NCI-H1105 (cell line): ENCODE data around the gene CDCA8.
A peak's percentile ranks its signal among the peaks of the same experiment; 100 is the strongest.
"Not testable (repeated sequence)": the region's sequence is repeated elsewhere in the genome, so short reads cannot be mapped to it uniquely, and the experiment has no call there.

Experiments used
- DNase-seq: peaks from one replicate; lab custom pipeline; 2025; lab: John Stamatoyannopoulos, UW

The CDCA8 gene

GRCh38 chr1:37673920-37674319 is 18.4 kb upstream of the CDCA8 start:
- DNase-seq = no peak

GRCh38 chr1:37676281-37677142 is 15.8 kb upstream of the CDCA8 start:
- no peak for DNase-seq

GRCh38 chr1:37677143-37677439 is 15.2 kb upstream of the CDCA8 start:
- no peak for DNase-seq

- DNase-seq = no peak
These were observed 14.5 kb upstream of the CDCA8 start for GRCh38 chr1:37677808-37678207.

GRCh38 chr1:37680933-37681332 is 11.4 kb upstream of the CDCA8 start:
- no peak for DNase-seq

- peak; percentile 58 for DNase-seq
These were observed 9.9 kb upstream of the CDCA8 start for GRCh38 chr1:37682334-37682987.

GRCh38 chr1:37684182-37684581 is 8.1 kb upstream of the CDCA8 start:
- DNase-seq = not testable (repeated sequence)

GRCh38 chr1:37685722-37686121 is 6.6 kb upstream of the CDCA8 start:
- no peak for DNase-seq

- not testable (repeated sequence) for DNase-seq
These were observed 4.6 kb upstream of the CDCA8 start for GRCh38 chr1:37687764-37688163.

- no peak for DNase-seq
These were observed 3.4 kb upstream of the CDCA8 start for GRCh38 chr1:37688926-37689325.

GRCh38 chr1:37691497-37692077 is 729 bp upstream of the CDCA8 start:
- DNase-seq = peak; percentile 34

- DNase-seq = peak; percentile 3
These were observed 489 bp downstream of the CDCA8 start for GRCh38 chr1:37692834-37693175.

GRCh38 chr1:37697090-37697489 is 4.8 kb downstream of the CDCA8 start:
- DNase-seq = no peak

GRCh38 chr1:37697737-37698136 is 5.4 kb downstream of the CDCA8 start:
- DNase-seq = no peak

- DNase-seq = no peak
These were observed 6.8 kb downstream of the CDCA8 start for GRCh38 chr1:37699147-37699546.

- DNase-seq = no peak
These were observed 8.7 kb downstream of the CDCA8 start for GRCh38 chr1:37701051-37701450.

- DNase-seq = no peak
These were observed 10.7 kb downstream of the CDCA8 start for GRCh38 chr1:37703061-37703460.

- DNase-seq = no peak
These were observed 12.7 kb downstream of the CDCA8 start for GRCh38 chr1:37704966-37705365.

- no peak for DNase-seq
These were observed 13.1 kb downstream of the CDCA8 start for GRCh38 chr1:37705399-37705798.

GRCh38 chr1:37708471-37708870 is 16.2 kb downstream of the CDCA8 start:
- no peak for DNase-seq

- no peak for DNase-seq
These were observed 21.9 kb downstream of the CDCA8 start for GRCh38 chr1:37714226-37714625.

- DNase-seq = no peak
These were observed 22.4 kb downstream of the CDCA8 start for GRCh38 chr1:37714689-37715088.

GRCh38 chr1:37716321-37716720 is 24.0 kb downstream of the CDCA8 start:
- DNase-seq = no peak
